Muscle layer of duodenum (tissue), 2 donors: ENCODE results near the gene NCKAP5.
"Not testable (repeated sequence)": the region's sequence is repeated elsewhere in the genome, so short reads cannot be mapped to it uniquely, and the experiment has no call there.

ENCODE experiments used
- H3K27ac ChIP-seq: one replicate; pipeline ENCODE4 v1.7.0; 2013; ENCODE audit warnings: mild to moderate bottlenecking, low read length
- H3K27me3 ChIP-seq: one replicate; pipeline ENCODE4 v1.7.0; 2013; ENCODE audit warnings: low read depth, mild to moderate bottlenecking, control low read depth, low read length
- H3K36me3 ChIP-seq, 2 donors: one replicate each; pipeline ENCODE4 v1.7.0; 2013; ENCODE audit warnings: low read length in 2 of 2, control low read depth in 1 of 2, mild to moderate bottlenecking in 1 of 2; ENCODE audit not compliant: insufficient read depth in 2 of 2, control insufficient read depth in 1 of 2
- H3K4me1 ChIP-seq, 2 donors: one replicate each; pipeline ENCODE4 v1.7.0; 2013; ENCODE audit warnings: low read length in 2 of 2, mild to moderate bottlenecking in 2 of 2, control low read depth in 1 of 2, moderate library complexity in 1 of 2; ENCODE audit not compliant: insufficient read depth in 2 of 2, control insufficient read depth in 1 of 2
- H3K4me3 ChIP-seq, 2 donors: one replicate each; pipeline ENCODE4 v1.7.0; 2013; ENCODE audit warnings: low read length in 2 of 2, low read depth in 1 of 2, mild to moderate bottlenecking in 1 of 2
- H3K9me3 ChIP-seq, 2 donors: one replicate each; pipeline ENCODE4 v1.7.0; 2013; ENCODE audit warnings: low read length in 2 of 2, control low read depth in 1 of 2, mild to moderate bottlenecking in 1 of 2; ENCODE audit not compliant: control insufficient read depth in 1 of 2
- donor health status: healthy.

The NCKAP5 gene

DNA sequence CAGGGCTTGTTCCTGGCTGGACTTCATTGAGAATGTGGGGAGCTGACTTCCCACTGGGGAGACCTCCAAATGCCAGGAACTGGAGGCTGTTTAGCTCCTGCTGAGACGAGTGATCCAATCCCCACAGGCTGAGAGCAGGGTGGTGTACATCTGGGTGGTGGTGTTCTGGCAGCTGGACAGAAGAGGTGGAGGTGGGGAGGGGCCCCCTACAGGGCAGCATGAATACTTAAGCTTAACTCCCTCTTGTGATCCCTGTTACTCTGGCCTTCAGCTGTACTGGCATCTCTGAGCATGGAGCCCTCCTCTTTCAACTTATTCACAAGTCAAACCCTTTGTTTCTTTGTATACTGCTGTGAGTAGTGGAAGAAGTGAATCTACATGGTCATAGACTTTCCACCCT is 730.5 kb downstream of the NCKAP5 start:
- no peaks in the 10 kb centered on the region for H3K4me1 ChIP-seq
- no peaks in the 10 kb centered on the region for H3K36me3 ChIP-seq
- peaks cover 0 to 3% of the 10 kb centered on the region in 2 donors for H3K9me3 ChIP-seq
- no peak overlapping the region for H3K4me3 ChIP-seq
- no peaks in the 10 kb centered on the region for H3K27me3 ChIP-seq
- H3K27ac ChIP-seq: no peak overlapping the region

- Histone ChIP-seq H3K27me3 (no peaks in the 10 kb centered on the region), H3K27ac (no peak overlapping the region), H3K36me3 (no peaks in the 10 kb centered on the region), H3K4me1 (no peaks in the 10 kb centered on the region), H3K9me3 (peaks cover 0 to 3% of the 10 kb centered on the region in 2 donors), H3K4me3 (no peak overlapping the region)
Measured at GRCh38 chr2:132830321-132830827, 737.9 kb downstream of the NCKAP5 start.

GRCh38 chr2:132825601-132826000 is 742.7 kb downstream of the NCKAP5 start:
- Histone ChIP-seq H3K4me3 (no peak overlapping the region), H3K27ac (no peak overlapping the region), H3K36me3 (no peaks in the 10 kb centered on the region), H3K9me3 (no peaks in the 10 kb centered on the region), H3K27me3 (no peaks in the 10 kb centered on the region), H3K4me1 (no peaks in the 10 kb centered on the region)

- Histone ChIP-seq H3K27ac (no peak overlapping the region), H3K27me3 (no peaks in the 10 kb centered on the region), H3K4me3 (no peak overlapping the region), H3K4me1 (no peaks in the 10 kb centered on the region), H3K9me3 (no peaks in the 10 kb centered on the region), H3K36me3 (no peaks in the 10 kb centered on the region)
Measured at GRCh38 chr2:132824716-132825115, 743.5 kb downstream of the NCKAP5 start.

- Histone ChIP-seq H3K27ac (no peak overlapping the region), H3K4me1 (no peaks in the 10 kb centered on the region), H3K4me3 (no peak overlapping the region), H3K9me3 (no peaks in the 10 kb centered on the region), H3K36me3 (no peaks in the 10 kb centered on the region), H3K27me3 (no peaks in the 10 kb centered on the region)
Measured at GRCh38 chr2:132816234-132816633, 752.0 kb downstream of the NCKAP5 start.

DNA sequence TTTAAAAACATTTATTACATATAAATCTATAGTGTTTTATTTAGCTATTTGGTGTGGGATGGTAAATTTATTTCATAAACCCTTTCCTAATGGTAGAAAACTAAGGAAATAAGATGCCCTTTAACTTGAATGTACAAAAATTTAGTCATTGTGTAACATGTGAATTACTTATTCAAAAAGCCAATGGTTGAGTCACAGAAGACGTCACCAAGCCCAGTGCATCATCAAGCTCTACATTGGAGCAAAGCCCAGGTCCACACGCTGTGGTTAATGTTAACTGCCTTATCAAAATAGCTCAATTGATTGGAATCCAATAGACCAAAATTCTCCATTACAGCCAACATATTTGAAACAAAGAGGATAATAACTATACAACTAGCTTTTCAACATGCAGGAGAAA is 752.7 kb downstream of the NCKAP5 start:
- Histone ChIP-seq H3K4me3 (no peak overlapping the region), H3K36me3 (no peaks in the 10 kb centered on the region), H3K9me3 (no peaks in the 10 kb centered on the region), H3K27me3 (no peaks in the 10 kb centered on the region), H3K4me1 (no peaks in the 10 kb centered on the region), H3K27ac (no peak overlapping the region)

DNA sequence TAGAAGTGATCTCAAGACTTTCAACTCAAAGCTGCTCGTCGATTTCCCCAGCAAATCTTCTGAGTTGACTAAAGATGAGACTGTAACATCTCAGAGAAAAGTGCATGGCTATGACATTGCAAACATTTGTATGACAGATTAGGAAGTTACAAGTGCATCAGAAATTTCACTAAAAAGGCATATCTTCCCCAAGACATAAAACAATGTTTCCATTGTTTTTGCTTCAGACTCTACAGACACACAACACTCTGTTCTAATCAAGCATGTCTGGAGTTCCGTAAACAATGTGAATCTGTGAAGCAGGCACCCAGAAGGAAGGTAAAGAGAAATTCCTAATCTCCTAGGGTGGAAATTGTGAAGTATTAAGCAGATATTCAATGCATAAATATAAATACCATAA is 753.6 kb downstream of the NCKAP5 start:
- Histone ChIP-seq H3K4me3 (no peak overlapping the region), H3K9me3 (peaks cover 0 to 1% of the 10 kb centered on the region in 2 donors)

DNA sequence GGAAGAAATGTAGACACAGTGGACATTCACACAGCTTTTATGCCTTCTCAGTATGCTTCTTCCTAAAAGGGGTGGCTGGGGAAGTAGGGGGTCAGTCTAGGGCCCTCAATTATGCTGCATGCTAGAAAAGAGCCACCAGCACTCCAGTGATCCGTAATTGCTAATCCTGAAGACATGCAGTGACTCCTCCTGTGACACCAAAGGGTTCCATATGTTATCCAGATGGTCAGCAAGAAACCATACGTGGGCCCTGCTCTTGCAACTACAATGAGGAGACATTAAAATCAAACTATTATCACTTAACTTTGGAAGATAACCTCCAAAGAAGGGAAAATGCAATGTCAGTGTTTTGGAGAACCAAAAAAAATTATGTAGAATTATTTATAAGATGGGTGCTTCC is 754.8 kb downstream of the NCKAP5 start:
- peaks cover 0 to 3% of the 10 kb centered on the region in 2 donors for H3K9me3 ChIP-seq
- no peaks in the 10 kb centered on the region for H3K36me3 ChIP-seq
- no peak overlapping the region for H3K27ac ChIP-seq
- H3K27me3 ChIP-seq: no peaks in the 10 kb centered on the region
- H3K4me3 ChIP-seq: no peak overlapping the region
- no peaks in the 10 kb centered on the region for H3K4me1 ChIP-seq

More for the DNA sequence above, 753.6 kb downstream of the NCKAP5 start:
- Histone ChIP-seq H3K36me3 (no peaks in the 10 kb centered on the region), H3K27ac (no peak overlapping the region), H3K4me1 (no peaks in the 10 kb centered on the region), H3K27me3 (no peaks in the 10 kb centered on the region)

GRCh38 chr2:132811148-132811915 is 756.9 kb downstream of the NCKAP5 start:
- Histone ChIP-seq H3K27ac (no peak overlapping the region), H3K36me3 (no peaks in the 10 kb centered on the region), H3K9me3 (peaks cover 0 to 6% of the 10 kb centered on the region in 2 donors), H3K4me1 (no peaks in the 10 kb centered on the region), H3K27me3 (no peaks in the 10 kb centered on the region), H3K4me3 (no peak overlapping the region)

- H3K27ac ChIP-seq, H3K36me3 ChIP-seq, H3K4me1 ChIP-seq, H3K9me3 ChIP-seq, H3K4me3 ChIP-seq, H3K27me3 ChIP-seq: not testable (repeated sequence)
Measured at GRCh38 chr2:132809962-132810361, 758.3 kb downstream of the NCKAP5 start.

DNA sequence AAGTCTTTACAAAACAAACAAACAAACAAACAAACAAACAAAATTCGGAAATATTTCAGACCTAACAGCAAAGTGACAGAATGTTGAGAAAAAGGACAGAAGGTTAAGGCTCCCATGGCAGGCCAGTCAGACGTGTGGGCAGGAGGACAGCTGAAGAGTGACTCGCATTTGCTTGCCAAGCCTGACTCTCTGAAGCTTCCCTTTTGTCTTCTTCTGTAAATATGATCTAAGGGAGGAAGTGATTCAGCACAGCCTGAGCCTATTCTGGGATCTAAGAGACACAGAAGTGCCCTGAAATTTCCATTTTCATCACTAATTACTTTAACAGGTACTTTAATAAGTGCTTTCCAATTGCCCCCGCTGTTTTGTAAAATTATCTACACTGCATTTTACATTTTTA is 764.2 kb downstream of the NCKAP5 start:
- H3K9me3 ChIP-seq: peaks cover 0 to 2% of the 10 kb centered on the region in 2 donors
- H3K4me3 ChIP-seq: no peak overlapping the region
- H3K4me1 ChIP-seq: no peaks in the 10 kb centered on the region
- no peak overlapping the region for H3K27ac ChIP-seq
- no peaks in the 10 kb centered on the region for H3K36me3 ChIP-seq
- no peaks in the 10 kb centered on the region for H3K27me3 ChIP-seq

DNA sequence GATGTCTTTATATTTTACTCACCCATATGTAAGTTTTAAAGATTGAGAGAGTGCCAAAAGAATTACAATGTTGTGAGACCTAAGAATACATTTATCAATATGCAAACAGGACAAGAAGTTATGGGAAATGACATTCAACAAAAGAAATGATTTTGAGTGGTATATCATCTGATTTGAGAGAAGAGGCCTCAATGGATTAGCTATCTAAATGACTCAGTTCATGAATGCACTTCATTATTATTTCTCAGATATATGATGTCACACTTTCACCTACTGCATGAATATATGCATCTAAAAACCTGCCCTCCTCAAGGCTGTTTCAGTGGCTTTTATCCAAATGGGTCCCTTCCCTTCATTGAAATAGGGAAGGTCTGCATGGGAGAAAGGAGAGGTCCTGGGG is 769.9 kb downstream of the NCKAP5 start:
- Histone ChIP-seq H3K9me3 (no peaks in the 10 kb centered on the region), H3K27me3 (no peaks in the 10 kb centered on the region), H3K4me3 (no peak overlapping the region), H3K27ac (no peak overlapping the region), H3K36me3 (no peaks in the 10 kb centered on the region), H3K4me1 (no peaks in the 10 kb centered on the region)
